Heart right ventricle (tissue), 16 donors: Measurements from ENCODE around the gene RSRC2. TPM values are rescaled to one million over a fixed set of nuclear protein-coding genes. Genes with fewer than 3 reads are reported as not detected.

Experiments used
- ATAC-seq, 8 donors: fragments of 200-7000 bp; cut with Tn5 transposase; one replicate each; pipeline ENCODE4 v1.9.1; 2020; ENCODE audit warnings: mild to moderate bottlenecking in 8 of 8, moderate library complexity in 8 of 8, moderate number of reproducible peaks in 1 of 8
- DNase-seq, 2 donors: peaks; one replicate each; pipeline ENCODE4 v3.0.0-alpha.2; 2020
- H3K27ac ChIP-seq, 10 donors: fragments of 200-600 bp; sonication (generic) in 2 of 10; one replicate each; pipeline versions ENCODE4 v1.5.0 to v1.8.0; 2020 to 2022; ENCODE audit warnings: mild to moderate bottlenecking in 3 of 10
- H3K27me3 ChIP-seq, 7 donors: fragments of 200-600 bp; one replicate each; pipeline ENCODE4 v1.8.0; 2021 to 2022; ENCODE audit warnings: mild to moderate bottlenecking in 2 of 7
- H3K36me3 ChIP-seq, 9 donors: fragments of 200-600 bp; sonication (generic) in 1 of 9; one replicate each; pipeline versions ENCODE4 v1.5.0 to v1.8.0; 2020 to 2022; ENCODE audit warnings: mild to moderate bottlenecking in 2 of 9
- H3K4me1 ChIP-seq, 9 donors: fragments of 200-600 bp; sonication (generic) in 1 of 9; one replicate each; pipeline versions ENCODE4 v1.5.0 to v1.8.0; 2020 to 2022; ENCODE audit warnings: mild to moderate bottlenecking in 4 of 9
- H3K4me3 ChIP-seq, 10 donors: fragments of 200-600 bp; sonication (generic) in 2 of 10; one replicate each; pipeline versions ENCODE4 v1.5.0 to v1.8.0; 2020 to 2022; ENCODE audit warnings: mild to moderate bottlenecking in 7 of 10, moderate library complexity in 2 of 10
- H3K9me3 ChIP-seq, 11 donors: fragments of 200-600 bp in 10 of 11; sonication (generic) in 2 of 11; one replicate each; pipeline versions ENCODE4 v1.5.0 to v1.8.0; 2013 to 2022; ENCODE audit warnings: mild to moderate bottlenecking in 2 of 11, control low read depth in 1 of 11, moderate library complexity in 1 of 11
- WGBS, 2 donors: extraction: QIAGEN DNeasy Blood & Tissue Kit; methylation state at CpG; one replicate each; pipeline ENCODE4 v1.1.7; 2013; ENCODE audit warnings: inconsistent platforms in 1 of 2; 5-methylcytosine and 5-hydroxymethylcytosine counted together
- intact Hi-C, 10 donors: fragments of 100-400 bp; cut with DNase I; formaldehyde crosslinking; loops; one replicate each; pipeline versions ENCODE4 v1.11.1 to v1.14.2; 2022
- polyA plus RNA-seq, 2 donors: library from polyadenylated mRNA; stranded (reverse); fragments of 200-250 nt; gene quantifications; one replicate each; pipeline ENCODE4 v1.2.3, GENCODE V29; 2013
- total RNA-seq, 10 donors: library from RNA; stranded (reverse); fragmentation: NEBNext Ultra II Directional in 3 of 10; extraction: Animal tissue kit (Norgen Biotek cat#: 25700) in 3 of 10; gene quantifications; one replicate each; pipeline versions ENCODE4 v1.2.1 to v1.2.4, GENCODE V29; 2021 to 2023
- TF ChIP-seq, protein P1 (sequence below), 9 donors: fragments of 200-600 bp; sonication (generic) in 2 of 9; IDR thresholded peaks; one replicate each; pipeline versions ENCODE4 v1.5.0 to v1.8.0; 2021 to 2022; ENCODE audit warnings: antibody characterized with exemption in 9 of 9, mild to moderate bottlenecking in 5 of 9, moderate library complexity in 1 of 9
- donor health status: Arrhythmogenic right ventricular cardiomyopathy.
- donor health status: ischemic (EF 13 %, LVEDD 7.1; RV severe dilation, severe dysfunction).
- donor health status: healthy with polysubstance abuse.
- donor health status: DM: no; HTN: yes; CAD: no.
- donor health status: DM: no; HTN: no; CAD: no.
- donor health status: ischemic (EF 25% LVEDD 6.9; RV normal size, moderate dysfunction).
- donor health status: ischemic (EF 25% LVEDD 5.7; RV mildly dilated, moderate dysfunction).
- donor health status: healthy.
- donor health status: DM: yes; HTN: yes; CAD: no.
- donor health status: Ischemic cardiomyopathy.
- donor health status: ischemic (EF 35%, LVEDD 5.7; RV mildly dilated, moderate dysfunction).
- donor health status: nonischemic (EF 11% LVEDD 7.7; RV severe dilation, severe dysfunction).
- donor health status: DM: yes; HTN: yes; CAD: no.
- donor health status: PGD.
- donor health status: ischemic (EF 29% LVEDD 5.4; RV normal size, mild dysfunction).
- donor health status: nonischemic (EF 23%, LVEDD 6.1; RV moderate dilation, normal function).

RSRC2 gene
- total and polyA plus RNA-seq, 12 donors = 31.3 to 48.9 (median 40.6) TPM

DNA sequence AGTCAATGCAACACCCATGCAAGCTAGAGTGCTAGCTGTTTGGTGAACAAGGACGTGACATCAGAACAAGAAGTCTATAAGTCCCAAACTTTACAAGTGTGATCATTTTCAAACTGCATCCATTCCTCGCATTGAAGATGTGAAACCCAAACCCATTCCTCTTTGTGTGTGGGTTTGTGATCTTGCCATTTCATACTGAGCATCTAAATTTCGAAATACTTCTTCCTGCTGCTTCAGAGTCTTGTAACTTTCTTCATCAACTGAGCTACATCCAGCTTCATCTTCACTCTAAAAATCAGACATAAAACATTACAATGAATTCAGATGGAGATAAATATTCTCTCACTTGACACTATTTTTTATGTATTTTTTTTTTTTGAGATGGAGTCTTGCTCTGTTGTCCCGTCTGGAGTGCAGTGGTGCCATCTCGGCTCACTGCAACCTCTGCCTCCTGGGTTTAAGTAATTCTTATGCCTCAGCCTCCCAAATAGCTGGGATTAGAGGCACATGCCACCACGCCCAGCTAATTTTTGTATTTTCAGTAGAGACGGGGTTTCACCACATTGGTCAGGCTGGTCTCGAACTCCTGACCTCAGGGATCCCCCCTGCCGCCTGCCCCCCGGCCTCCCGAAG, 21.2 kb downstream of the RSRC2 start:
- Histone ChIP-seq H3K27me3 (no peaks in the 10 kb centered on the region), H3K27ac (no peak overlapping the region), H3K9me3 (no peaks in the 10 kb centered on the region), H3K4me3 (no peak overlapping the region), H3K4me1 (peaks cover 3 to 18% (median 7%) of the 10 kb centered on the region in 9 donors), H3K36me3 (peaks cover 5 to 84% (median 71%) of the 10 kb centered on the region in 9 donors)
- intact Hi-C loops = loop anchor here in 1 of 10 donors (2.0 kb wide), 1 partner anchor 17 kb away; no protein-coding TSS in a partner anchor
- DNase-seq (no peak), ATAC-seq (no peak)
- TF ChIP-seq, protein P1, sequence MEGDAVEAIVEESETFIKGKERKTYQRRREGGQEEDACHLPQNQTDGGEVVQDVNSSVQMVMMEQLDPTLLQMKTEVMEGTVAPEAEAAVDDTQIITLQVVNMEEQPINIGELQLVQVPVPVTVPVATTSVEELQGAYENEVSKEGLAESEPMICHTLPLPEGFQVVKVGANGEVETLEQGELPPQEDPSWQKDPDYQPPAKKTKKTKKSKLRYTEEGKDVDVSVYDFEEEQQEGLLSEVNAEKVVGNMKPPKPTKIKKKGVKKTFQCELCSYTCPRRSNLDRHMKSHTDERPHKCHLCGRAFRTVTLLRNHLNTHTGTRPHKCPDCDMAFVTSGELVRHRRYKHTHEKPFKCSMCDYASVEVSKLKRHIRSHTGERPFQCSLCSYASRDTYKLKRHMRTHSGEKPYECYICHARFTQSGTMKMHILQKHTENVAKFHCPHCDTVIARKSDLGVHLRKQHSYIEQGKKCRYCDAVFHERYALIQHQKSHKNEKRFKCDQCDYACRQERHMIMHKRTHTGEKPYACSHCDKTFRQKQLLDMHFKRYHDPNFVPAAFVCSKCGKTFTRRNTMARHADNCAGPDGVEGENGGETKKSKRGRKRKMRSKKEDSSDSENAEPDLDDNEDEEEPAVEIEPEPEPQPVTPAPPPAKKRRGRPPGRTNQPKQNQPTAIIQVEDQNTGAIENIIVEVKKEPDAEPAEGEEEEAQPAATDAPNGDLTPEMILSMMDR (IDR thresholded peaks at IDR 0.05) = no peak
- 84 to 91% methylated on average over 11 of the region's 11 CpGs for WGBS, 2 donors

DNA sequence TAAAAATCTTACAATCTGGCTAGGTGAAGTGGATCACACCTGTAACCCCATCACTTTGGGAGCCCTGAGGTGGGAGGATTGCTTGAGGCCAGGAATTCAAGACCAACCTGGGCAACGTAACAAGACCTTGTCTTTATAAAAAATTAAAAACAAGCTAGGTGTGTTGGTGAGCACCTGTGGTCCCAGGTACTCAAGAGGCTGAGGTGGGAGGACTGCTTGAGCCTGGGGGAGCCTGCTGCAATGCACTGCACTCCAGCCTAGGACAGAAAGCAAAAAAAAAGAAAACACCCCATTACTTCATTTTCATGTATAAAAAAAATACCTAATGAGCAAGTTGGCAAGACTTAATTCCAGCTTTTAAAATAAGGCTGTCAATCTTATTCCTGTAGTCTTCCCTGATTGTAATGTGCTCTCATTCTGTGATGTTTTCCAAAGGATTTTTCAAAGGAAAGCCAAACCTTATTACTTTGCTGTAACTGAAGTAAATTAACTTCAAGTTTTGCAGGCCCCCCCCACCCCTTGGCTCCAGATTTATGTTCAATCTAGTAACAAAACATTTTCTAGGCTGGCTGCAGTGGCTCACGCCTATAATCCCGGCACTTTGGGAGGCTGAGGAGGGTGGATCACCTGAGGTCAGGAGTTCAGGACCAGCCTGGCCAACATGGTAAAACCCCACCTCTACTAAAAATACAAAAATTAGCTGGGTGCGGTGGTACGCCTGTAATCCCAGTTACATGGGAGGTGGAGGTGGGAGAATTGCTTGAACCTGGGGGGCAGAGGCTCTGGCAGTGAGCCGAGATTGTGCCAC, 22.7 kb downstream of the RSRC2 start:
- TF ChIP-seq, protein P1 (IDR thresholded peaks at IDR 0.05) = no peak
- 78 to 84% methylated on average over 6 of the region's 6 CpGs for WGBS, 2 donors
- DNase-seq = no peak
- Histone ChIP-seq H3K36me3 (peaks cover 0 to 69% (median 55%) of the 10 kb centered on the region in 9 donors), H3K4me1 (peaks cover 8 to 28% (median 15%) of the 10 kb centered on the region in 9 donors), H3K27ac (no peak overlapping the region), H3K4me3 (no peak overlapping the region), H3K27me3 (no peaks in the 10 kb centered on the region), H3K9me3 (no peaks in the 10 kb centered on the region)
- no peak for ATAC-seq
- intact Hi-C loops = loop anchor here in 1 of 10 donors (2.0 kb wide), 1 partner anchor 19 kb away; no protein-coding TSS in a partner anchor

DNA sequence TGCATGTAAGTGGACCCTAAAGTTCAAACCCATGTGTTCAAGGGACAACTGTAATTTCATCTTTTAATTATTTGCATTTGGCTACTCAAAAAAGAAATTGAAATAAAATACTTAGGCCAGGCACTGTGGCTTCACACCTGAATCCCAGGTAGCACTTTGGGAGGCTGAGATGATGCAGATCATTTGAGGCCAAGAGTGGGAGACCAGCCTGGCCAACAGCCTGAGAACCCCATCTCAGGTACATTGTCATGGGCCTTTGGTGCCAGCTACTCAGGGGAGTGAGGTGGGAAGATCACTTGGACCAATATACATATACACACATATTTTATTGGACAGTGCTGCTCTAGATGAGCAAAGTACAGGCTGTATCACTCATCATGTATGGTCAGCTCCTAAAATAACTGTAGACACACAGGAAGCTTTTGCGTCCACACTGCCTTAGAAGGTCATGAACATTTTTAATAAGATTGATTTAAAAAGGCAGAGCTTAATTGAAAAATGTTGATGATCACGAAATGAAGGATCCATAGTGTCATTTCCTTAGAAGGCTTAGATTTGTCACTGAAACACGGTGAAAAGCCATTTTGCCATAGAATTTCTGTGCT, 23.5 kb downstream of the RSRC2 start:
- ATAC-seq (no peak), DNase-seq (no peak)
- Histone ChIP-seq H3K4me3 (no peak overlapping the region), H3K4me1 (peaks cover 8 to 33% (median 20%) of the 10 kb centered on the region in 9 donors), H3K36me3 (peaks cover 0 to 61% (median 49%) of the 10 kb centered on the region in 9 donors), H3K9me3 (no peaks in the 10 kb centered on the region), H3K27ac (no peak overlapping the region), H3K27me3 (no peaks in the 10 kb centered on the region)
- WGBS, 2 donors = 79 to 85% methylated on average over 3 of the region's 3 CpGs
- TF ChIP-seq, protein P1 (IDR thresholded peaks at IDR 0.05) = no peak
- intact Hi-C loops = no loop called here

DNA sequence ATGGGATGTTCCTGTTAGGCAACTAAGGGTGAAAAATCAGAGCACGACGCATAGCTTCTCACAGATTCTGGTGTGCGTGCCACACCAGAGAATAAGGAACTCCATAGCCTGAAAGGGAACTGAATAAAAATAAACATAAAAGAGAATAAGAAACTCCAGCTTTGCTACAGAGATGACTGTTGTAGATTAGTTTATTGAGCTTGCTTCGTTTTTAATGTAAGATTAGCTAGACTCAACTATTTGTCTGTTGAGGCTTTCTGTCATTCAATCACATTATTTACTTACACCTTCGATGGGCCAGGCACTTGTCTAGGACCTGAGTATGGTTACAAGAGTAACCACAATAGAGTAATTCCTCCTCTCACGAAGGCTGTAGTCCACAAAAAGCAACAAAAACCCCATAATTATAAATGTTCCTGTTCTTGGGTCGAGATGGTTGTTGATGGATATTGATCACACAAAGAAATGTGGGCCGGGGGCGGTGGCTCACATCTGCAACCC, 25.2 kb downstream of the RSRC2 start:
- intact Hi-C loops = loop anchor here in 1 of 10 donors (1.0 kb wide), 1 partner anchor 24 kb away; no protein-coding TSS in a partner anchor
- peaks cover 10 to 47% (median 27%) of the 10 kb centered on the region in 9 donors for H3K4me1 ChIP-seq
- H3K36me3 ChIP-seq = peaks cover 0 to 58% (median 32%) of the 10 kb centered on the region in 9 donors
- ATAC-seq (no peak), DNase-seq (no peak)
- no peaks in the 10 kb centered on the region for H3K27me3 ChIP-seq
- H3K27ac ChIP-seq = peak overlapping the region in 9 of 10 donors; percentile 92 to 100 (median 97)
- H3K9me3 ChIP-seq = no peaks in the 10 kb centered on the region
- TF ChIP-seq, protein P1 (IDR thresholded peaks at IDR 0.05) = no peak
- peak overlapping the region in 8 of 10 donors; percentile 66 to 98 (median 75) for H3K4me3 ChIP-seq
- WGBS, 2 donors = 83 to 84% methylated on average over 9 of the region's 9 CpGs
